ENCODE results near the gene RHBDF1. TPM values are rescaled to one million over a fixed set of nuclear protein-coding genes. Genes with fewer than 3 reads are reported as not detected.
A peak's percentile ranks its signal among the peaks of the same experiment; 100 is the strongest.
"Not testable (repeated sequence)": the region's sequence is repeated elsewhere in the genome, so short reads cannot be mapped to it uniquely, and the experiment has no call there.

Gene RHBDF1
- total RNA-seq, 1 donor from 2014 or later, result 0.26 TPM

- H3K27ac Mint-ChIP-seq, result no peak overlapping the region
- H3K4me3 Mint-ChIP-seq, result no peak overlapping the region
- H3K27me3 Mint-ChIP-seq, result no peaks in the 10 kb centered on the region
- no peaks in the 10 kb centered on the region for H3K9me3 Mint-ChIP-seq
- H3K36me3 Mint-ChIP-seq (ENCODE audit: low read depth), result peaks cover 15% of the 10 kb centered on the region
- peak; percentile 51 for DNase-seq
- H3K4me1 Mint-ChIP-seq, result peaks cover 17% of the 10 kb centered on the region
- intact Hi-C loops (cut with micrococcal nuclease), result no loop called here
Measured at GRCh38 chr16:35678-36305, 36.6 kb downstream of the RHBDF1 start.

- no peaks in the 10 kb centered on the region for H3K9me3 Mint-ChIP-seq
- intact Hi-C loops (cut with micrococcal nuclease), result no loop called here
- H3K4me3 Mint-ChIP-seq, result no peak overlapping the region
- no peak overlapping the region for H3K27ac Mint-ChIP-seq
- peaks cover 15% of the 10 kb centered on the region for H3K36me3 Mint-ChIP-seq (ENCODE audit: low read depth)
- peaks cover 17% of the 10 kb centered on the region for H3K4me1 Mint-ChIP-seq
- DNase-seq, result peak; percentile 53
- no peaks in the 10 kb centered on the region for H3K27me3 Mint-ChIP-seq
Measured at GRCh38 chr16:35011-35677, 37.3 kb downstream of the RHBDF1 start.

- H3K36me3 Mint-ChIP-seq (ENCODE audit: low read depth), result peaks cover 15% of the 10 kb centered on the region
- no peak overlapping the region for H3K27ac Mint-ChIP-seq
- no peak for DNase-seq
- no peaks in the 10 kb centered on the region for H3K27me3 Mint-ChIP-seq
- H3K9me3 Mint-ChIP-seq, result no peaks in the 10 kb centered on the region
- no peak overlapping the region for H3K4me3 Mint-ChIP-seq
- H3K4me1 Mint-ChIP-seq, result peaks cover 14% of the 10 kb centered on the region
- intact Hi-C loops (cut with micrococcal nuclease), result no loop called here
Measured at GRCh38 chr16:34648-34987, 37.8 kb downstream of the RHBDF1 start.

- Mint-ChIP-seq H3K27me3 (no peaks in the 10 kb centered on the region), H3K4me3 (no peak overlapping the region), H3K36me3 (ENCODE audit: low read depth) (peaks cover 11% of the 10 kb centered on the region), H3K9me3 (no peaks in the 10 kb centered on the region), H3K27ac (no peak overlapping the region), H3K4me1 (peaks cover 9% of the 10 kb centered on the region)
- intact Hi-C loops (cut with micrococcal nuclease), result no loop called here
- DNase-seq, result no peak
Measured at GRCh38 chr16:33877-34647, 38.4 kb downstream of the RHBDF1 start.

- H3K27me3 Mint-ChIP-seq; H3K36me3 Mint-ChIP-seq (ENCODE audit: low read depth); H3K4me3 Mint-ChIP-seq; intact Hi-C loops (cut with micrococcal nuclease); H3K9me3 Mint-ChIP-seq; DNase-seq; H3K4me1 Mint-ChIP-seq; H3K27ac Mint-ChIP-seq: not testable (repeated sequence)
Measured at GRCh38 chr16:33154-33876, 39.1 kb downstream of the RHBDF1 start.

GRCh38 chr16:30627-31026 lies 41.8 kb downstream of the RHBDF1 start:
- H3K4me1 Mint-ChIP-seq; DNase-seq; H3K4me3 Mint-ChIP-seq; intact Hi-C loops (cut with micrococcal nuclease); H3K27me3 Mint-ChIP-seq; H3K9me3 Mint-ChIP-seq; H3K36me3 Mint-ChIP-seq (ENCODE audit: low read depth); H3K27ac Mint-ChIP-seq: not testable (repeated sequence)

GRCh38 chr16:25926-26348 lies 46.5 kb downstream of the RHBDF1 start:
- peak; percentile 58 for DNase-seq
- H3K36me3 Mint-ChIP-seq (ENCODE audit: low read depth); H3K4me3 Mint-ChIP-seq; intact Hi-C loops (cut with micrococcal nuclease); H3K27me3 Mint-ChIP-seq; H3K27ac Mint-ChIP-seq; H3K4me1 Mint-ChIP-seq; H3K9me3 Mint-ChIP-seq: not testable (repeated sequence)

- H3K4me3 Mint-ChIP-seq; H3K27me3 Mint-ChIP-seq; intact Hi-C loops (cut with micrococcal nuclease); DNase-seq; H3K36me3 Mint-ChIP-seq (ENCODE audit: low read depth); H3K27ac Mint-ChIP-seq; H3K9me3 Mint-ChIP-seq; H3K4me1 Mint-ChIP-seq: not testable (repeated sequence)
Measured at GRCh38 chr16:24151-24550, 48.3 kb downstream of the RHBDF1 start.

GRCh38 chr16:20886-21285 lies 51.5 kb downstream of the RHBDF1 start:
- DNase-seq; H3K9me3 Mint-ChIP-seq; H3K4me3 Mint-ChIP-seq; H3K27ac Mint-ChIP-seq; intact Hi-C loops (cut with micrococcal nuclease); H3K27me3 Mint-ChIP-seq; H3K4me1 Mint-ChIP-seq; H3K36me3 Mint-ChIP-seq (ENCODE audit: low read depth): not testable (repeated sequence)

GRCh38 chr16:17062-17765 lies 55.2 kb downstream of the RHBDF1 start:
- H3K36me3 Mint-ChIP-seq (ENCODE audit: low read depth); H3K9me3 Mint-ChIP-seq; intact Hi-C loops (cut with micrococcal nuclease); H3K4me1 Mint-ChIP-seq; H3K27ac Mint-ChIP-seq; H3K27me3 Mint-ChIP-seq; DNase-seq; H3K4me3 Mint-ChIP-seq: not testable (repeated sequence)

GRCh38 chr16:10772-11171 lies 61.7 kb downstream of the RHBDF1 start:
- H3K9me3 Mint-ChIP-seq; intact Hi-C loops (cut with micrococcal nuclease); H3K27ac Mint-ChIP-seq; H3K4me1 Mint-ChIP-seq; H3K4me3 Mint-ChIP-seq; H3K27me3 Mint-ChIP-seq; H3K36me3 Mint-ChIP-seq (ENCODE audit: low read depth): not testable (repeated sequence)
- peak; percentile 97 for DNase-seq

- Mint-ChIP-seq H3K9me3 (no peaks in the 10 kb centered on the region), H3K27me3 (no peaks in the 10 kb centered on the region), H3K4me1 (no peaks in the 10 kb centered on the region), H3K4me3 (peak overlapping the region; percentile 30), H3K36me3 (ENCODE audit: low read depth) (no peaks in the 10 kb centered on the region), H3K27ac (no peak overlapping the region)
- intact Hi-C loops (cut with micrococcal nuclease), result no loop called here
- peak; percentile 66 for DNase-seq
Measured at GRCh38 chr16:9903-10665, 62.3 kb downstream of the RHBDF1 start.

Data from activated CD4-positive, alpha-beta T cell treated with anti-CD3 and anti-CD28 coated beads, Interleukin-2, amount 10 ng/mL, durations not matched to agents 24 days and 14 days (primary cell).